ENCODE results near the gene BRICD5. TPM values are rescaled to one million over a fixed set of nuclear protein-coding genes. Genes with fewer than 3 reads are reported as not detected.

Gene BRICD5
- total and polyA plus RNA-seq, 8 donors, result 2.9 to 15.3 (median 5.1) TPM

GRCh38 chr16:2184962-2185361 lies 25.7 kb downstream of the BRICD5 start:
- no peaks in the 10 kb centered on the region for H3K4me1 ChIP-seq
- H3K27ac ChIP-seq, result no peak overlapping the region
- no peaks in the 10 kb centered on the region for H3K27me3 ChIP-seq
- intact Hi-C loops (cut with DNase I), result no loop called here
- no peaks in the 10 kb centered on the region for H3K9me3 ChIP-seq
- DNase-seq (no peak), ATAC-seq (no peak)
- H3K4me3 ChIP-seq, result no peak overlapping the region
- TF ChIP-seq, protein P1, sequence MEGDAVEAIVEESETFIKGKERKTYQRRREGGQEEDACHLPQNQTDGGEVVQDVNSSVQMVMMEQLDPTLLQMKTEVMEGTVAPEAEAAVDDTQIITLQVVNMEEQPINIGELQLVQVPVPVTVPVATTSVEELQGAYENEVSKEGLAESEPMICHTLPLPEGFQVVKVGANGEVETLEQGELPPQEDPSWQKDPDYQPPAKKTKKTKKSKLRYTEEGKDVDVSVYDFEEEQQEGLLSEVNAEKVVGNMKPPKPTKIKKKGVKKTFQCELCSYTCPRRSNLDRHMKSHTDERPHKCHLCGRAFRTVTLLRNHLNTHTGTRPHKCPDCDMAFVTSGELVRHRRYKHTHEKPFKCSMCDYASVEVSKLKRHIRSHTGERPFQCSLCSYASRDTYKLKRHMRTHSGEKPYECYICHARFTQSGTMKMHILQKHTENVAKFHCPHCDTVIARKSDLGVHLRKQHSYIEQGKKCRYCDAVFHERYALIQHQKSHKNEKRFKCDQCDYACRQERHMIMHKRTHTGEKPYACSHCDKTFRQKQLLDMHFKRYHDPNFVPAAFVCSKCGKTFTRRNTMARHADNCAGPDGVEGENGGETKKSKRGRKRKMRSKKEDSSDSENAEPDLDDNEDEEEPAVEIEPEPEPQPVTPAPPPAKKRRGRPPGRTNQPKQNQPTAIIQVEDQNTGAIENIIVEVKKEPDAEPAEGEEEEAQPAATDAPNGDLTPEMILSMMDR (IDR thresholded peaks at IDR 0.05), result no peak
- no peaks in the 10 kb centered on the region for H3K36me3 ChIP-seq

DNA sequence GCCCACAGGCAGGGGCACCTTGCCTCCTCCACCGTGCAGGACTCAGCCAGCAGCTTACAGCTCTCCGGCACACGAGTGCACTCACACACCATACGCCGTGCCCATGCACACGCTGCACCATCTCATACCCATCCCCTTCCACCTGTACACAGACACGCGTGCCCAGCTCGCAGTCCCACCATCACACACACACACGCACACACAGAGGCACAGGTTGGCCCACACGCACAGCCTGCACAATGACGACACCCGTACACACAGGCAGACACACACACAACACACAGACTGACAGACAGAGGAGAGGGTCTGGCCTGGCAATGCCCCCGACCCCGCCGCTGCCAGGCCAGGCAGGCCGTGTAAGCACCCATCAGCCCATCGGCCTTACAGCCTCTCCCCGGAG lies 26.3 kb downstream of the BRICD5 start:
- TF ChIP-seq, protein P1 (IDR thresholded peaks at IDR 0.05), result no peak
- DNase-seq (no peak), ATAC-seq (no peak)
- H3K4me3 ChIP-seq, result no peak overlapping the region
- intact Hi-C loops (cut with DNase I), result no loop called here
- no peaks in the 10 kb centered on the region for H3K4me1 ChIP-seq
- no peaks in the 10 kb centered on the region for H3K9me3 ChIP-seq
- no peak overlapping the region for H3K27ac ChIP-seq
- no peaks in the 10 kb centered on the region for H3K36me3 ChIP-seq
- H3K27me3 ChIP-seq, result no peaks in the 10 kb centered on the region

GRCh38 chr16:2183671-2184070 lies 27.0 kb downstream of the BRICD5 start:
- TF ChIP-seq, protein P1 (IDR thresholded peaks at IDR 0.05), result no peak
- no peak for ATAC-seq
- H3K4me3 ChIP-seq, result no peak overlapping the region
- H3K4me1 ChIP-seq, result no peaks in the 10 kb centered on the region
- intact Hi-C loops (cut with DNase I), result no loop called here
- no peaks in the 10 kb centered on the region for H3K27me3 ChIP-seq
- no peak overlapping the region for H3K27ac ChIP-seq
- no peaks in the 10 kb centered on the region for H3K9me3 ChIP-seq
- DNase-seq, result no peak
- H3K36me3 ChIP-seq, result no peaks in the 10 kb centered on the region

GRCh38 chr16:2181952-2182351 lies 28.7 kb downstream of the BRICD5 start:
- Histone ChIP-seq H3K27ac (no peak overlapping the region), H3K36me3 (peaks cover 0 to 17% of the 10 kb centered on the region in 2 donors), H3K9me3 (peaks cover 0 to 3% of the 10 kb centered on the region in 2 donors), H3K27me3 (no peaks in the 10 kb centered on the region), H3K4me3 (no peak overlapping the region), H3K4me1 (no peaks in the 10 kb centered on the region)
- intact Hi-C loops (cut with DNase I), result no loop called here
- TF ChIP-seq, protein P1 (IDR thresholded peaks at IDR 0.05), result no peak
- no peak for ATAC-seq
- DNase-seq, result no peak

GRCh38 chr16:2180962-2181923 lies 29.4 kb downstream of the BRICD5 start:
- Histone ChIP-seq H3K4me1 (no peaks in the 10 kb centered on the region), H3K9me3 (peaks cover 0 to 3% of the 10 kb centered on the region in 2 donors), H3K4me3 (no peak overlapping the region), H3K36me3 (peaks cover 0 to 24% of the 10 kb centered on the region in 2 donors), H3K27me3 (no peaks in the 10 kb centered on the region), H3K27ac (no peak overlapping the region)
- intact Hi-C loops (cut with DNase I), result no loop called here
- no peak for ATAC-seq
- TF ChIP-seq, protein P1 (IDR thresholded peaks at IDR 0.05), result no peak
- DNase-seq, result no peak
